ENCODE data around the gene UPB1. TPM values are rescaled to one million over a fixed set of nuclear protein-coding genes. Genes with fewer than 3 reads are reported as not detected.

The UPB1 gene
- total RNA-seq, 2 donors from 2014 or later, result 1.5 to 2.8 TPM

DNA sequence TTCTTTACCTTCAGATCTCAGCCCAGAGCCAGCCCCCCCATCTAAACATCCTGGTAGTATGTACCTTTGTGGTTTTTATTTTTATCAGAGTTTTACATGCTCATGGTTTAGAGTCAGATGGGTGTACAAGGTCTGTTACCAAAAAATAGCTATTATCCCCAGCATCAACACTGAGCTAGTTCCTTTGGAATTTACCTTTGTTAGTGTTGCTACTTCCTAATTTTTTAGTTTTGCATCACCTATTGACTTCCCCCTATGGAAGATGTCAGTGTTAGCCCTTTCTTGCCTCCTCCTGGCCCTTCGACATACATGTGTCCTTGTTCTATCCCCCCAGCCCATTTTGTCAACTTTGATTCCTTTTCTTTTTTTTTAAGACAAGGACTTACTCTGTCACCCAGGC lies 7.4 kb downstream of the UPB1 start:
- H3K9me3 ChIP-seq (ENCODE audit: control insufficient read depth, low read length, poor library complexity, severe bottlenecking), result no peaks in the 10 kb centered on the region
- DNase-seq (no peak), ATAC-seq (no peak)
- Mint-ChIP-seq H3K36me3 (ENCODE audit: low read depth) (peaks cover 2% of the 10 kb centered on the region), H3K4me3 (no peak overlapping the region), H3K27ac (no peak overlapping the region), H3K27me3 (peaks cover 6% of the 10 kb centered on the region), H3K4me1 (peaks cover 16% of the 10 kb centered on the region)

DNA sequence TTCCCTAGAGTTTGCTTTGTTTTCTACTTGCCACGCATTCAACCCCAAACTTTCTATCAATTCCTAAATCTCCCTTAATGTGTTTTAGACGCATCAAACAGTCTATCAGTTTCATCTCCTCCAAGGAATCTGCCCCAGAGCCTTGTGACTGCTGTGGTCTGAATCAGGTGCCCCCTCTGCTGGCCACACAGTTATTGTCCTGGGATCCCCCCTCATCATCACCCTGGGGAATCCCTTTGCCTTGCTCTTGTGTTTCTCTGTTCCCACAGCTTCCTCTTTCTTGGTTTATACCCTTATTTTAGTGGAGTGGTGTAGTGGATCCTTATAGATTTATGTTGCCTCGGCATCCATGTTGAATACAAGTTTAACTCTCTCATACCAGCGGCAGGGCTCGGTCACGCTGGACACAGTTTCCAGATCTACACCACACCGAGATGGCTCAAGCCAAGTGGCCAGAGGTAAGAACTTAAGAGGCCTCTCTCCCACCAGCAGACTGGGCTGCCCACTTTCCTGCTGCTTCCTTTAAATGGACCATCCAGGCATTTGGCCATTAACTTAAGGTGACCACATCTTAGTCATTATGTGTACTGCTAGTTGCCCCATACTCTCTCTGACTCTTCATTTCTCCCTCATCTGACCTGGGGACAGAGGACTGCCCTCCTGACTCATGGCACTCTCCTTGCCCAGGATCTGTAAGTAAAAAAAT lies 8.2 kb downstream of the UPB1 start:
- ATAC-seq (peak; percentile 89), DNase-seq (peak; percentile 22 to 39 (median 27))
- Mint-ChIP-seq H3K27me3 (peaks cover 6% of the 10 kb centered on the region), H3K4me1 (peaks cover 13% of the 10 kb centered on the region), H3K36me3 (ENCODE audit: low read depth) (peaks cover 2% of the 10 kb centered on the region), H3K4me3 (no peak overlapping the region), H3K27ac (no peak overlapping the region)
- no peaks in the 10 kb centered on the region for H3K9me3 ChIP-seq (ENCODE audit: control insufficient read depth, low read length, poor library complexity, severe bottlenecking)

GRCh38 chr22:24503843-24504338 lies 8.8 kb downstream of the UPB1 start:
- H3K27ac Mint-ChIP-seq, result no peak overlapping the region

GRCh38 chr22:24504540-24504939 lies 9.4 kb downstream of the UPB1 start:
- no peaks in the 10 kb centered on the region for H3K9me3 ChIP-seq (ENCODE audit: control insufficient read depth, low read length, poor library complexity, severe bottlenecking)
- DNase-seq (no peak), ATAC-seq (no peak)
- Mint-ChIP-seq H3K36me3 (ENCODE audit: low read depth) (peaks cover 2% of the 10 kb centered on the region), H3K27me3 (peaks cover 12% of the 10 kb centered on the region), H3K4me1 (peaks cover 13% of the 10 kb centered on the region), H3K27ac (no peak overlapping the region), H3K4me3 (no peak overlapping the region)

More at GRCh38 chr22:24503843-24504338, 8.8 kb downstream of the UPB1 start:
- H3K4me3 Mint-ChIP-seq, result no peak overlapping the region
- H3K27me3 Mint-ChIP-seq, result peaks cover 10% of the 10 kb centered on the region
- no peaks in the 10 kb centered on the region for H3K9me3 ChIP-seq (ENCODE audit: control insufficient read depth, low read length, poor library complexity, severe bottlenecking)
- DNase-seq (no peak), ATAC-seq (no peak)
- H3K36me3 Mint-ChIP-seq (ENCODE audit: low read depth), result peaks cover 2% of the 10 kb centered on the region
- H3K4me1 Mint-ChIP-seq, result peaks cover 13% of the 10 kb centered on the region

GRCh38 chr22:24504956-24505736 lies 10.0 kb downstream of the UPB1 start:
- H3K36me3 Mint-ChIP-seq (ENCODE audit: low read depth), result peaks cover 2% of the 10 kb centered on the region
- ATAC-seq (no peak), DNase-seq (no peak)
- H3K4me1 Mint-ChIP-seq, result peaks cover 13% of the 10 kb centered on the region
- H3K4me3 Mint-ChIP-seq, result no peak overlapping the region
- H3K27ac Mint-ChIP-seq, result no peak overlapping the region
- H3K27me3 Mint-ChIP-seq, result peaks cover 12% of the 10 kb centered on the region
- no peaks in the 10 kb centered on the region for H3K9me3 ChIP-seq (ENCODE audit: control insufficient read depth, low read length, poor library complexity, severe bottlenecking)

- H3K4me3 Mint-ChIP-seq, result no peak overlapping the region
- no peaks in the 10 kb centered on the region for H3K9me3 ChIP-seq (ENCODE audit: control insufficient read depth, low read length, poor library complexity, severe bottlenecking)
- peaks cover 13% of the 10 kb centered on the region for H3K4me1 Mint-ChIP-seq
- peaks cover 2% of the 10 kb centered on the region for H3K36me3 Mint-ChIP-seq (ENCODE audit: low read depth)
- H3K27me3 Mint-ChIP-seq, result peaks cover 12% of the 10 kb centered on the region
- no peak for ATAC-seq
- no peak for DNase-seq
- no peak overlapping the region for H3K27ac Mint-ChIP-seq
Observed at GRCh38 chr22:24506802-24507438, 11.8 kb downstream of the UPB1 start.

- ATAC-seq (no peak), DNase-seq (no peak)
- peaks cover 2% of the 10 kb centered on the region for H3K36me3 Mint-ChIP-seq (ENCODE audit: low read depth)
- H3K4me3 Mint-ChIP-seq, result no peak overlapping the region
- H3K4me1 Mint-ChIP-seq, result peaks cover 11% of the 10 kb centered on the region
- H3K27me3 Mint-ChIP-seq, result peaks cover 6% of the 10 kb centered on the region
- H3K9me3 ChIP-seq (ENCODE audit: control insufficient read depth, low read length, poor library complexity, severe bottlenecking), result no peaks in the 10 kb centered on the region
- no peak overlapping the region for H3K27ac Mint-ChIP-seq
Observed at GRCh38 chr22:24507716-24508115, 12.6 kb downstream of the UPB1 start.

- Mint-ChIP-seq H3K27ac (no peak overlapping the region), H3K27me3 (peaks cover 6% of the 10 kb centered on the region)
Observed at GRCh38 chr22:24510637-24511625, 15.8 kb downstream of the UPB1 start.

DNA sequence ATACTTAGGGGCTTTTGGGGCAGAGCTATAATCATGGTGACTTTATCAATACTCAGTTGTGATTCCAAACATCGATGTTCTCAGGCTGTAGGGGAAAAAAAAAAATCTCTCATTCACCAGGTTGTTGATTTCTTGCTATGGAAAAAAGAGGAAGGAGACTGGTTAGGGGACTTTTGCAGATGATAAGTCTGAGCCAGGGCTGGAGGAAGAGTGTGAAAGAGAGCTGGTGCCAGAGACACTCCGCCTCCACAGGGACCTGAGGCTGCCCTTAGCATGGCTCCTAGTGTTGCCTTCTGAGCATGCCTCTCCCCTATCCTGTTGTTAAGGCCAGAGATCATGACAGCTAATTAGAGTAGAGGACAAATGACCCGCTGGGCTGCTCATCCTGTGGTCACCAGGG lies 16.9 kb downstream of the UPB1 start:
- peaks cover 10% of the 10 kb centered on the region for H3K27me3 Mint-ChIP-seq
- no peak overlapping the region for H3K4me3 Mint-ChIP-seq
- H3K27ac Mint-ChIP-seq, result no peak overlapping the region
- H3K4me1 Mint-ChIP-seq, result peaks cover 4% of the 10 kb centered on the region
- no peaks in the 10 kb centered on the region for H3K9me3 ChIP-seq (ENCODE audit: control insufficient read depth, low read length, poor library complexity, severe bottlenecking)
- no peaks in the 10 kb centered on the region for H3K36me3 Mint-ChIP-seq (ENCODE audit: low read depth)
- ATAC-seq (no peak), DNase-seq (no peak)

More at GRCh38 chr22:24510637-24511625, 15.8 kb downstream of the UPB1 start:
- DNase-seq (no peak), ATAC-seq (no peak)
- Mint-ChIP-seq H3K4me1 (peaks cover 4% of the 10 kb centered on the region), H3K4me3 (no peak overlapping the region), H3K36me3 (ENCODE audit: low read depth) (peaks cover 2% of the 10 kb centered on the region)
- no peaks in the 10 kb centered on the region for H3K9me3 ChIP-seq (ENCODE audit: control insufficient read depth, low read length, poor library complexity, severe bottlenecking)

DNA sequence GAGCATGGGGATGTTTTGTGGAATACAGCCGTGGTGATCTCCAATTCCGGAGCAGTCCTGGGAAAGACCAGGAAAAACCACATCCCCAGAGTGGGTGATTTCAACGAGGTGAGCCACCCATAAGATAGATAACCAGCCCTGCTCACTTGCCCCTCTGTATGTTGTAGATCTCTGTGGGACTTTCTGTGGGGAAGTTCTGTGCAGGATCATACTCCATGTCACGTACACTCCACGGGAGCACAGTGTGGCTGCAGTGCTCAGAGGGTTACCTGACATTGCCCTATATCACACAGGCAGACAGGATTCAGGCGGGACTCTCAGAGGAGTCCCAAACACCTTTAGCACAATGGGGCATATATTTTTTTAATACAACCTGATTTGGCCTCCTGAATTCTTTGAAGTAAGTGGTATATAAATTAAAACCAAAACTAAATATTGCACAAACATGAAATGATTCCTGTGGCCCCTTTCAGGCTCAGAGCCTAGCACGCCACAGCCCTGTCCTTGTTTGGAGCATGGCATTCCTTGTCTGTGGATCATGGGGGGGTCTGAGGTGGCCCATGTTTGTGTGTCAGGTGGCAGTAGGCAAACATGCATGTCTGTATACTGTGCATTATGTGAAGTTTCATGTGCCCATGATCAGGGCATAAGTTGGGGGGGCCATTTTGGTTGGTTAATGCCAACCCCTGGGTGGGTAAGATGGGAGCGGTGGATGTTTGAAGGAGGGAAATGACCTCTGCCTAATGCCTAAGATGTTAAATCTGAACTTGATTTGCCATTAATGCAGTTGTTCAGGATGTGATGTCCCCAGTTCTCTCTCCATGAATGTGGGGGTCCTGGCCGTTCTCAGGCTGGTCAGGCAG lies 18.5 kb downstream of the UPB1 start:
- Mint-ChIP-seq H3K4me1 (peaks cover 4% of the 10 kb centered on the region), H3K36me3 (ENCODE audit: low read depth) (no peaks in the 10 kb centered on the region), H3K27ac (no peak overlapping the region), H3K4me3 (no peak overlapping the region), H3K27me3 (peaks cover 13% of the 10 kb centered on the region)
- ATAC-seq, result no peak
- no peak for DNase-seq
- no peaks in the 10 kb centered on the region for H3K9me3 ChIP-seq (ENCODE audit: control insufficient read depth, low read length, poor library complexity, severe bottlenecking)

- peaks cover 9% of the 10 kb centered on the region for H3K27me3 Mint-ChIP-seq
- no peak for ATAC-seq
- DNase-seq, result no peak
- no peaks in the 10 kb centered on the region for H3K9me3 ChIP-seq (ENCODE audit: control insufficient read depth, low read length, poor library complexity, severe bottlenecking)
- H3K36me3 Mint-ChIP-seq (ENCODE audit: low read depth), result no peaks in the 10 kb centered on the region
- no peak overlapping the region for H3K4me3 Mint-ChIP-seq
- H3K4me1 Mint-ChIP-seq, result peaks cover 2% of the 10 kb centered on the region
- H3K27ac Mint-ChIP-seq, result no peak overlapping the region
Observed at GRCh38 chr22:24514241-24515026, 19.3 kb downstream of the UPB1 start.

Data from T-helper 17 cell (primary cell).